ENCODE data around the gene ACAN. TPM values are rescaled to one million over a fixed set of nuclear protein-coding genes. Genes with fewer than 3 reads are reported as not detected.

Gene ACAN
- total and polyA plus RNA-seq, 2 donors from 2014 or later, result 2.8 to 10.3 TPM

GRCh38 chr15:88904624-88905327 lies 101.5 kb downstream of the ACAN start:
- Histone ChIP-seq H3K27ac (ENCODE audit: low read depth in 2 of 2, low read length in 2 of 2) (no peak overlapping the region), H3K4me3 (ENCODE audit: low read length in 3 of 3) (no peak overlapping the region), H3K36me3 (ENCODE audit: control insufficient read depth in 2 of 3, insufficient read depth in 3 of 3, low read length in 3 of 3) (peaks cover 0 to 5% (median 0%) of the 10 kb centered on the region in 3 donors), H3K4me1 (ENCODE audit: control insufficient read depth in 2 of 3, insufficient read depth in 2 of 3, low read depth in 1 of 3, low read length in 3 of 3) (no peaks in the 10 kb centered on the region), H3K9ac (ENCODE audit: low read length in 3 of 3) (no peak overlapping the region), H3K27me3 (ENCODE audit: control insufficient read depth, insufficient read depth, low read length) (no peaks in the 10 kb centered on the region), H3K9me3 (ENCODE audit: control insufficient read depth in 2 of 3, insufficient read depth in 1 of 3, low read length in 3 of 3) (no peaks in the 10 kb centered on the region)
- peak; percentile 80 to 87 (median 84) for DNase-seq
- TF ChIP-seq, protein P1, sequence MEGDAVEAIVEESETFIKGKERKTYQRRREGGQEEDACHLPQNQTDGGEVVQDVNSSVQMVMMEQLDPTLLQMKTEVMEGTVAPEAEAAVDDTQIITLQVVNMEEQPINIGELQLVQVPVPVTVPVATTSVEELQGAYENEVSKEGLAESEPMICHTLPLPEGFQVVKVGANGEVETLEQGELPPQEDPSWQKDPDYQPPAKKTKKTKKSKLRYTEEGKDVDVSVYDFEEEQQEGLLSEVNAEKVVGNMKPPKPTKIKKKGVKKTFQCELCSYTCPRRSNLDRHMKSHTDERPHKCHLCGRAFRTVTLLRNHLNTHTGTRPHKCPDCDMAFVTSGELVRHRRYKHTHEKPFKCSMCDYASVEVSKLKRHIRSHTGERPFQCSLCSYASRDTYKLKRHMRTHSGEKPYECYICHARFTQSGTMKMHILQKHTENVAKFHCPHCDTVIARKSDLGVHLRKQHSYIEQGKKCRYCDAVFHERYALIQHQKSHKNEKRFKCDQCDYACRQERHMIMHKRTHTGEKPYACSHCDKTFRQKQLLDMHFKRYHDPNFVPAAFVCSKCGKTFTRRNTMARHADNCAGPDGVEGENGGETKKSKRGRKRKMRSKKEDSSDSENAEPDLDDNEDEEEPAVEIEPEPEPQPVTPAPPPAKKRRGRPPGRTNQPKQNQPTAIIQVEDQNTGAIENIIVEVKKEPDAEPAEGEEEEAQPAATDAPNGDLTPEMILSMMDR (IDR thresholded peaks at IDR 0.05; ENCODE audit: borderline replicate concordance, extremely low read depth, insufficient read depth), result peak; percentile 97
- FAIRE-seq, result no peak
- intact Hi-C loops (cut with DNase I), result loop anchor here (5.0 to 10.0 kb wide), 2 partner anchors 103 to 270 kb away; no protein-coding TSS in a partner anchor

- Histone ChIP-seq H3K9me3 (ENCODE audit: control insufficient read depth in 2 of 3, insufficient read depth in 1 of 3, low read length in 3 of 3) (no peaks in the 10 kb centered on the region), H3K36me3 (ENCODE audit: control insufficient read depth in 2 of 3, insufficient read depth in 3 of 3, low read length in 3 of 3) (peaks cover 0 to 5% (median 0%) of the 10 kb centered on the region in 3 donors), H3K27me3 (ENCODE audit: control insufficient read depth, insufficient read depth, low read length) (no peaks in the 10 kb centered on the region), H3K4me1 (ENCODE audit: control insufficient read depth in 2 of 3, insufficient read depth in 2 of 3, low read depth in 1 of 3, low read length in 3 of 3) (no peaks in the 10 kb centered on the region), H3K4me3 (ENCODE audit: low read length in 3 of 3) (no peak overlapping the region), H3K27ac (ENCODE audit: low read depth in 2 of 2, low read length in 2 of 2) (no peak overlapping the region), H3K9ac (ENCODE audit: low read length in 3 of 3) (no peak overlapping the region)
- DNase-seq, result no peak
- intact Hi-C loops (cut with DNase I), result loop anchor here (10.0 kb wide), 1 partner anchor 269 kb away; no protein-coding TSS in a partner anchor
- no peak for FAIRE-seq
- TF ChIP-seq, protein P1 (IDR thresholded peaks at IDR 0.05; ENCODE audit: borderline replicate concordance, extremely low read depth, insufficient read depth), result no peak
Measured at GRCh38 chr15:88905576-88905975, 102.3 kb downstream of the ACAN start.

DNA sequence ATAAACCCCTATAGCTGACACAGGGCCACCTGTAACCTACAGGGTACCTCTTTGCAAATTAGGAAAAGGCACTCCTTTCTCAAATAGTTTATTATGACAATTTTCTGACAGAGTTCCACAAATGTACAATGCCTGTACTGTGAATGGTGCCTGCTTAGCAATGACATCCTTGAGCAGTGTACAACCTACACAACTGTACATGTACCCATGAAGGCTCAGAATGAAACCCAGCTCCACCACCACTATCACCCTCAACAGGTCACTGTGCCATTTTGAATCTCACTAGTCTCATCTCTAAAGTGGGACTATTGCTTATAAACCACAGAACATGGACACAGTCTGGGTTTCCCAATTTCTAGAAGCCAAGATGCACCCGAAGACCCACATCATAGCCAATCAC lies 102.9 kb downstream of the ACAN start:
- Histone ChIP-seq H3K27me3 (ENCODE audit: control insufficient read depth, insufficient read depth, low read length) (no peaks in the 10 kb centered on the region), H3K27ac (ENCODE audit: low read depth in 2 of 2, low read length in 2 of 2) (no peak overlapping the region), H3K36me3 (ENCODE audit: control insufficient read depth in 2 of 3, insufficient read depth in 3 of 3, low read length in 3 of 3) (peaks cover 0 to 2% (median 0%) of the 10 kb centered on the region in 3 donors), H3K4me1 (ENCODE audit: control insufficient read depth in 2 of 3, insufficient read depth in 2 of 3, low read depth in 1 of 3, low read length in 3 of 3) (no peaks in the 10 kb centered on the region), H3K9me3 (ENCODE audit: control insufficient read depth in 2 of 3, insufficient read depth in 1 of 3, low read length in 3 of 3) (no peaks in the 10 kb centered on the region), H3K9ac (ENCODE audit: low read length in 3 of 3) (no peak overlapping the region), H3K4me3 (ENCODE audit: low read length in 3 of 3) (no peak overlapping the region)
- DNase-seq, result no peak
- intact Hi-C loops (cut with DNase I), result loop anchor here (10.0 kb wide), 1 partner anchor 269 kb away; no protein-coding TSS in a partner anchor
- TF ChIP-seq, protein P1 (IDR thresholded peaks at IDR 0.05; ENCODE audit: borderline replicate concordance, extremely low read depth, insufficient read depth), result no peak
- FAIRE-seq, result no peak
